Adrenal gland (tissue), 12 donors: Measurements from ENCODE around the gene GMDS. TPM values are rescaled to one million over a fixed set of nuclear protein-coding genes. Genes with fewer than 3 reads are reported as not detected.

Experiments used
- DNase-seq, 7 donors: peaks; one replicate each; pipeline ENCODE4 v3.0.0-alpha.2; 2019 to 2020
- H3K27ac ChIP-seq, 5 donors: fragments of 200-600 bp; sonication (generic) in 4 of 5; 1 replicate in 3 of 5; 2 replicates in 2 of 5; pipeline versions ENCODE4 v1.5.1 to v1.8.0; 2016 to 2020; ENCODE audit warnings: mild to moderate bottlenecking in 1 of 5
- H3K27me3 ChIP-seq: fragments of 200-600 bp; 2 replicates; pipeline ENCODE4 v1.8.0; 2021
- H3K36me3 ChIP-seq, 2 donors: fragments of 200-600 bp; replicated peaks in 1 of 2; 1 replicate in 1 of 2; 2 replicates in 1 of 2; pipeline versions ENCODE4 v1.5.1 to v1.8.0; 2018 to 2022
- H3K4me1 ChIP-seq, 2 donors: fragments of 200-600 bp; replicated peaks in 1 of 2; 1 replicate in 1 of 2; 2 replicates in 1 of 2; pipeline versions ENCODE4 v1.5.1 to v1.8.0; 2018 to 2021
- H3K4me3 ChIP-seq, 4 donors: fragments of 200-600 bp; sonication (generic) in 3 of 4; one replicate each; pipeline ENCODE4 v1.5.1; 2016 to 2018
- H3K9me3 ChIP-seq, 3 donors: fragments of 200-600 bp; sonication (generic) in 1 of 3; replicated peaks in 1 of 3; 1 replicate in 2 of 3; 2 replicates in 1 of 3; pipeline versions ENCODE4 v1.5.1 to v1.8.0; 2016 to 2021
- CTCF ChIP-seq, 6 experiments: fragments of 450-650 bp in 4 of 6; fragments of 200-600 bp in 2 of 6; sonication (generic) in 1 of 6; IDR thresholded peaks; 1 replicate in 5 of 6; 2 replicates in 1 of 6; pipeline versions ENCODE4 v1.5.1 to v1.8.0; 2016 to 2021; ENCODE audit warnings: antibody characterized with exemption in 6 of 6, mild to moderate bottlenecking in 2 of 6, moderate library complexity in 1 of 6
- POLR2A ChIP-seq, 2 donors: fragments of 450-650 bp; IDR thresholded peaks; one replicate each; pipeline ENCODE4 v1.6.1; 2017; ENCODE audit warnings: antibody characterized with exemption in 2 of 2, mild to moderate bottlenecking in 2 of 2, moderate library complexity in 1 of 2
- WGBS, 4 donors: extraction: QIAGEN DNeasy Blood & Tissue Kit in 2 of 4; methylation state at CpG; one replicate each; pipeline versions ENCODE4 v1.1.5 to v1.1.7; 2013 to 2017; 5-methylcytosine and 5-hydroxymethylcytosine counted together
- intact Hi-C, 2 donors: fragments of 100-400 bp; cut with DNase I; formaldehyde crosslinking; loops; one replicate each; pipeline versions ENCODE4 v1.14.1 to v1.15.0; 2022 to 2023
- polyA plus RNA-seq, 3 donors: library from polyadenylated mRNA; stranded (reverse); fragments of 200-250 nt in 2 of 3; fragments of 350-450 nt in 1 of 3; fragmentation: Illumina TruSeq in 1 of 3; extraction: RNeasy Lipid Tissue Mini Kit (QIAGEN cat#74804) in 1 of 3; gene quantifications; one replicate each; pipeline ENCODE4 v1.2.3, GENCODE V29; 2013 to 2014
- total RNA-seq, 9 donors: library from RNA; depleted of rRNA in 4 of 9; stranded (reverse); fragments of >200 nt in 4 of 9; fragments of 120-200 nt in 1 of 9; fragmentation: NEBNext Ultra II Directional in 1 of 9; extraction: Animal tissue kit (Norgen Biotek cat#: 25700) in 1 of 9; gene quantifications; one replicate each; pipeline versions ENCODE4 v1.1.0 to v1.2.4, GENCODE V29; 2013 to 2023
- donor health status: healthy with polysubstance abuse.
- donor health status: Bipolar disorder and iron deficiency.
- donor health status: DM: yes; HTN: yes; CAD: no.
- donor health status: DM: no; HTN: no; CAD: no.
- donor health status: DM: no; HTN: no; CAD: no.
- donor health status: DM: yes; HTN: yes; CAD: no.

The GMDS gene
- total and polyA plus RNA-seq, 12 donors, result 8.5 to 39.2 (median 15.2) TPM

- intact Hi-C loops, result no loop called here
- TF ChIP-seq CTCF (IDR thresholded peaks at IDR 0.05) (no peak), POLR2A (IDR thresholded peaks at IDR 0.05) (no peak)
- WGBS, 4 donors, result 67 to 83% (median 80%) methylated on average over 3 of the region's 3 CpGs
- Histone ChIP-seq H3K4me1 (no peaks in the 10 kb centered on the region), H3K4me3 (no peak overlapping the region), H3K27ac (no peak overlapping the region), H3K9me3 (no peaks in the 10 kb centered on the region), H3K36me3 (no peaks in the 10 kb centered on the region), H3K27me3 (no peaks in the 10 kb centered on the region)
- DNase-seq, result no peak
These were observed 20.8 kb upstream of the GMDS start for GRCh38 chr6:2266031-2266795.

GRCh38 chr6:2264932-2265331 lies 19.5 kb upstream of the GMDS start:
- H3K27me3 ChIP-seq, result no peaks in the 10 kb centered on the region
- H3K9me3 ChIP-seq, result no peaks in the 10 kb centered on the region
- no peaks in the 10 kb centered on the region for H3K4me1 ChIP-seq
- intact Hi-C loops, result no loop called here
- no peaks in the 10 kb centered on the region for H3K36me3 ChIP-seq
- TF ChIP-seq CTCF (IDR thresholded peaks at IDR 0.05) (no peak), POLR2A (IDR thresholded peaks at IDR 0.05) (no peak)
- no peak overlapping the region for H3K4me3 ChIP-seq
- no peak overlapping the region for H3K27ac ChIP-seq
- DNase-seq, result no peak
- 66 to 88% (median 79%) methylated on average over 2 of the region's 2 CpGs for WGBS, 4 donors

- 91 to 100% (median 99%) methylated on average over 1 of the region's 1 CpG for WGBS, 4 donors
- Histone ChIP-seq H3K4me3 (no peak overlapping the region), H3K27ac (no peak overlapping the region), H3K36me3 (no peaks in the 10 kb centered on the region), H3K9me3 (no peaks in the 10 kb centered on the region), H3K27me3 (no peaks in the 10 kb centered on the region), H3K4me1 (no peaks in the 10 kb centered on the region)
- DNase-seq, result no peak
- no peak for TF ChIP-seq CTCF (IDR thresholded peaks at IDR 0.05)
- TF ChIP-seq POLR2A (IDR thresholded peaks at IDR 0.05), result no peak
- intact Hi-C loops, result no loop called here
These were observed 18.5 kb upstream of the GMDS start for GRCh38 chr6:2263896-2264295.

GRCh38 chr6:2259574-2259973 lies 14.2 kb upstream of the GMDS start:
- Histone ChIP-seq H3K27me3 (no peaks in the 10 kb centered on the region), H3K27ac (no peak overlapping the region), H3K4me3 (no peak overlapping the region), H3K36me3 (no peaks in the 10 kb centered on the region), H3K9me3 (no peaks in the 10 kb centered on the region), H3K4me1 (no peaks in the 10 kb centered on the region)
- intact Hi-C loops, result no loop called here
- 95 to 97% (median 97%) methylated on average over 5 of the region's 5 CpGs for WGBS, 4 donors
- TF ChIP-seq CTCF (IDR thresholded peaks at IDR 0.05) (no peak), POLR2A (IDR thresholded peaks at IDR 0.05) (no peak)
- DNase-seq, result no peak
